Measurements from ENCODE around the gene SPOCK1.

- TF ChIP-seq EZH2 (IDR thresholded peaks at IDR 0.05; ENCODE audit: borderline replicate concordance, low read length) = no peak
- TF ChIP-seq, protein P1, sequence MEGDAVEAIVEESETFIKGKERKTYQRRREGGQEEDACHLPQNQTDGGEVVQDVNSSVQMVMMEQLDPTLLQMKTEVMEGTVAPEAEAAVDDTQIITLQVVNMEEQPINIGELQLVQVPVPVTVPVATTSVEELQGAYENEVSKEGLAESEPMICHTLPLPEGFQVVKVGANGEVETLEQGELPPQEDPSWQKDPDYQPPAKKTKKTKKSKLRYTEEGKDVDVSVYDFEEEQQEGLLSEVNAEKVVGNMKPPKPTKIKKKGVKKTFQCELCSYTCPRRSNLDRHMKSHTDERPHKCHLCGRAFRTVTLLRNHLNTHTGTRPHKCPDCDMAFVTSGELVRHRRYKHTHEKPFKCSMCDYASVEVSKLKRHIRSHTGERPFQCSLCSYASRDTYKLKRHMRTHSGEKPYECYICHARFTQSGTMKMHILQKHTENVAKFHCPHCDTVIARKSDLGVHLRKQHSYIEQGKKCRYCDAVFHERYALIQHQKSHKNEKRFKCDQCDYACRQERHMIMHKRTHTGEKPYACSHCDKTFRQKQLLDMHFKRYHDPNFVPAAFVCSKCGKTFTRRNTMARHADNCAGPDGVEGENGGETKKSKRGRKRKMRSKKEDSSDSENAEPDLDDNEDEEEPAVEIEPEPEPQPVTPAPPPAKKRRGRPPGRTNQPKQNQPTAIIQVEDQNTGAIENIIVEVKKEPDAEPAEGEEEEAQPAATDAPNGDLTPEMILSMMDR (conservative IDR thresholded peaks at IDR 0.05 in 1 of 2, IDR thresholded peaks at IDR 0.05 in 1 of 2; ENCODE audit: extremely low read depth in 1 of 2, insufficient read depth in 1 of 2, low read depth in 1 of 2, low read length in 2 of 2) = no peak
Measured at GRCh38 chr5:137360607-137361006, 138.5 kb downstream of the SPOCK1 start.
